ENCODE measurements around the gene LETMD1.
A peak's percentile ranks its signal among the peaks of the same experiment; 100 is the strongest.
"Not testable (repeated sequence)": the region's sequence is repeated elsewhere in the genome, so short reads cannot be mapped to it uniquely, and the experiment has no call there.

Gene LETMD1

DNA sequence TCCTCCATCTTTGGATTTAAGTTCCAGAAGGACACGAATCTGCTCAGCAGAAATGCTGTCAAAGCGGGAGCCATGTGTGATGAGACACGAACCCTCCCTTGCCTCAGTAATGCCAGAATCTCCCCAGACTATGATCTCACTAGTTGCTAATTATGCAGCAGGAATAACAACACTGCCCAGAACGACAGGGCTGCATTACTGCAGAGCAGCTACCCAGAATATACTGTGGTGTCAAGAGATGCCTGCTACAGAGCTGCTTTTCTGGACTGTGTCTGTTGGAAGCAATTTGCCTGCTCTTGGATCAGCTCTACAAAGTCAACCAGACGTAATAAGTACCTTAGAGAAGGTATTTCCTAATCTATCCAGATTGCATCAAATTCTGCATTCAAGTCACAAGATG, 29.8 kb downstream of the LETMD1 start:
- no peak for DNase-seq (ENCODE audit: low read depth in 2 of 2)

DNA sequence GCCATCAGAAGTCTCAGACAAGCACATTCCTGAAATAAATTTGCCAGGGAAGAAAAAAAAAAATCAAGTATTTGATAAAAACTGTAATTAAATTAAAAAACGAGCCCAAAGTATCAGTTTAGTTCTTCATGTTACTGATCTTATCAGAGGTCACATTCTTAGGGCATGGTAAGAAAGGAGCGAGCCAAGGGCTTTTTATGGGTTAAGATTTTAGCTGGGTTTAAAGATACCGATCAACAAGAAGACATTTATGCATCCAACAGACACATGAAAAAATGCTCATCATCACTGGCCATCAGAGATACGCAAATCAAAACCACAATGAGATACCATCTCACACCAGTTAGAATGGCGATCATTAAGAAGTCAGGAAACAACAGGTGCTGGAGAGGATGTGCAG, 30.2 kb downstream of the LETMD1 start:
- not testable (repeated sequence) for DNase-seq (ENCODE audit: low read depth in 2 of 2)

DNA sequence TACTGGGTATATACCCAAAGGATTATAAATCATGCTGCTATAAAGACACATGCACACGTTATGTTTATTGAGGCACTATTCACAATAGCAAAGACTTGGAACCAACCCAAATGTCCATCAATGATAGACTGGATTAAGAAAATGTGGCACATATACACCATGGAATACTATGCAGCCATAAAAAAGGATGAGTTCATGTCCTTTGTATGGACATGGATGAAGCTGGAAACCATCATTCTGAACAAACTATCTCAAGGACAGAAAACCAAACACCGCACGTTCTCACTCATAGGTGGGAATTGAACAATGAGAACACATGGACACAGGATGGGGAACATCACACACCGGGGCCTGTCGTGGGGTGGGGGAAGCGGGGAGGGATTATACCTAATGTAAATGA, 30.7 kb downstream of the LETMD1 start:
- DNase-seq (ENCODE audit: low read depth in 2 of 2) = not testable (repeated sequence)

DNA sequence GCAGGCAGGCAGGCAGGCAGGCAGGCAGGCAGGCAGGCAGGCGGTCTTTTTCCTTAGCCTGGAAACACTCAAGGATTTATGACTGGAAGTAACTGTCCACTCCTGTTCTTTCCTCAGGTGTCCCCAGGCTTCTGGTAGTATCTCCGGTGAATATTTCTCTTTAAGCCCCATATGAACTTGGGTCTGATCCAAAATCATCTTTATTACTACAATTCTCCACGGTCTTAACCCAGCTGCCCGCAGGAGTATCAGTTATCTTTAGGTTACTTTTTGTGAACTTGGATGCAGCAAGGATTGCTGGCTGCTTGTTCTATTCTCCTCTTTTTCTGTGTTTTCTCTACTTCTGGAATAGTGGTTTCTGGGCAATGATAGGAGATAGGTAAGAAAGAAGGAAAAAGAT, 32.0 kb downstream of the LETMD1 start:
- no peak for DNase-seq (ENCODE audit: low read depth in 2 of 2)

DNA sequence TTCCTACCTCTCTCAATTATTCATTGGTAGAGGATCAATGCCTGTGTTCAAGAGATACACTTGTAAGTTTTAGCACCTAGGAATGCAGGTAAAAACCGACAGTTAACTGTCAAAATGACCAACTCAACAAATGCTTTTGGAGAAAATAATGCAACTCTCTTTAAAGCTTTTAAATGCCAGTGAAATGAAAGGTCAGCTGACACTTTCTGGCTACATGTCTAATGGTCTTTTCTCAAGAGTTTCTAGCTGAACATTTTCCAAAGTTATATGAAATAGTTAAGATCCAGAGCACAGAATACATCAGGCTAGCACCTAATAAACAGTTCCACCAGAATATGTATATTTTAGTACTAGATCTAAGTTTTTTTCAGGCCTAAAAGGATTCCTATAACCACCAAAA, 33.3 kb downstream of the LETMD1 start:
- no peak for DNase-seq (ENCODE audit: low read depth in 2 of 2)

DNA sequence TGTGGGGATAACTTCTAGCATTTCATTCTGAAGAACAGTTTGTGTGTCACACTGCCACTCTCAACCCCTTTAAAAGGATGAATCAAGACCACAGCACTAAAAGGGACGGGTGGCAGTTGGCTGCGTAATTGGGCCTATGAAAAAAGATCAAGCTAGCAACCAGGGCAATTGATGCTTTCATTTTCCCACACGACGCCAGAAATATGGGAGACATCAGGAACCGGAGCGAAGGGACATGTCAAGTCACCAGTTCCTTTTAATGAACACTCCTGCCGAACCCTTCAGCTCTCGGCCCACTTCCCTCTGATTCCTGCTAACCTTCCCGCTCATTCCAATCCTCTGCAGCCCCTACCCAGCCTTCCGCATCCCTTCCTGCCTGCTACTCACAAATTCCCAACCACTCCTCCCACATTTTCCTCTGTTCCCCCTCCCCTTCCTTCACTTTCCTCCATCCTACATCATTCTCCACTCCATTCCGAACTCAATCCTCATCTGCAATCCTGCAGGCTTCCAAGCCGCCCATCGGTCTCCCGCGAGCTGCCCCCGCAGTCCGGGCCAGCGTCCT, 34.5 kb downstream of the LETMD1 start:
- DNase-seq (ENCODE audit: low read depth in 2 of 2) = no peak

DNA sequence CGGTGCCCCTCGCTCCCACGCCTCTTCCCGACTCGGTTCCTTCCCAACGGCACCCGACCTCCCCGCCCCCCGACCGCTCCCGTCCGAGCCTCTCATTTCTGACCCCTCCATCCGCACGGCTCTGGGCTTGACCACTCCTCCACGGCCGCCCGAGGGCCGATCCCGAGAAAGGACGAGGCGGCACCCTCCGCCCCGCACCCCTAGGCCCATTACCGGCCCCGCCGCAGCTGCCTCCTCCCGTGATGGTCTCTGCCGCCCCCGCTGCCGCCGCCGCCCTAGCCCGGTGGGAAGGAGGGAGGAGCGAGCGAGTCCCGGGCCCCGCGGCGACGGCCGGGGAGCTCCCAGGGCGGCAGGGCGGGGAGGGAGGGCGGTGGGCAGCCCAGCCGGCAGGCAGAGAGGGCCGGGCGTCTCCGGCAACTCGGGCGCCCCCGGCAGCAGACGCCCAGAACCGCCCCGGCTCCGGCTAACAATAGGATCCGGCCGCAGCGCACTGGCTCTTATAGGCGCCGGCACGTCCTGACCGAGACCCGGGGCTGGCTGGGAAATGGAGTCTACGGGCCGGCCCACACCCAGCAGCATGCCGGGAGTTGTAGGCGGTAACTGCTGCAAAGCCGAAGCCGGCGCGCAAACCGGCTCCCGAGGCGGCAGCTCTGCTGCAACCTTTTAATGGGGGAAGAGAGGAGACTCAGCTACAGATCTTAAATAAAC, 35.2 kb downstream of the LETMD1 start, which contains the start of gene CSRNP2:
CSRNP2 (minus strand) TSS at position 471 of the 708 bp plus-strand sequence. CDS start 7,035 bp downstream, outside the sequence.
- peak; percentile 90 to 91 for DNase-seq (ENCODE audit: low read depth in 2 of 2)

DNA sequence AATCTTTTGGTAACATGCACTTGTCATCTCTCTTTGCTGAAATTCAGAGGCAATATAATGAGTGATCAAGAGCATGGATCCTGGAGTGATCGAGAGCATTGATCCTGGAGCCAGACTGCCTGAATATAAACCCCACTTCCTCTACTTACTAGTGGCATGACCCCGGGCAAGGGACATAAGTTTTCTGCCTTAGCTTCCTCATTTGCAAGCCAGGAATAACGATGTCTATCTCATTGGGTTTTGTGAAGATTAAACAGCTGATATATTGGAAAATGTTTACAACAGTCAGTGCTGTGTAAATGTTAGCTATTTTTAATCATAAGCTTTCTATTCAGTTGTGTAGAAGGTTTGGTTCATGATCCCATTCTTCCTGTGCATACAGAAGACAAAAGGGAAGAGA, 37.6 kb downstream of the LETMD1 start:
- DNase-seq (ENCODE audit: low read depth in 2 of 2) = no peak

DNA sequence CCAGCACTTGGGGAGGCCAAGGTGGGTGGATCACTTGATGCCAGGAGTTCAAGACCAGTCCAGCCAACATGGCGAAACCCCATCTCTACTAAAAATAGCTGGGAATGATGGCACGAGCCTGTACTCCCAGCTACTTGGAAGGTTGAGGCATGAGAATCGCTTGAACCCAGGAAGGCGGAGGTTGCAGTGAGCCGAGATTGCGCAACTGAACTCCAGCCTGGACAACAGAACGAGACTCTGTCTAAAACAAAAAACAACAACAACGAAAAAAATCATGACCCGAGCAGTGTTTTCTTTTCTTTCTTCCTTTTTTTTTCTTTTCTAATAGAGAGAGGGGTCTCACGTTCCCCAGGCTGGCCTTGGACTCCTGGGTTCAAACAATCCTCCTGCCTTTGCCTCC, 38.8 kb downstream of the LETMD1 start:
- DNase-seq (ENCODE audit: low read depth in 2 of 2) = no peak

DNA sequence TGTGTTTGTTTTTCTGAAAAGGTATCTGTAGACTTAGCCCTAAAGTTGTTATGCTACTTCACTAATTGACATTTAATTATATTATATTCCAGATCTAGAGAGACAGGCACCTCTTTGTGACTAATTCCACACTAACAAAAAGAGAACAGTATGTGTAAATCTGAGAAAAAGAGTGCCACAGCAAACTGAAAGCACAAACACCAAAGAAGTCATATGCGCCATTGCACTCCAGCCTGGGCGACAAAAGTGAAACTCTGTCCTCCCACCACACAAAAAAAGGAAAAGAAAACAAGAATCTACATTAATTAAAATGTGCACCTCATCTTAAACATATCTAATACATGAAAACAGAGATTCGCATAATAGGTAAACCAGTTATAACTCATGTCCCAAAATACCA, 39.7 kb downstream of the LETMD1 start:
- DNase-seq (ENCODE audit: low read depth in 2 of 2) = no peak

DNA sequence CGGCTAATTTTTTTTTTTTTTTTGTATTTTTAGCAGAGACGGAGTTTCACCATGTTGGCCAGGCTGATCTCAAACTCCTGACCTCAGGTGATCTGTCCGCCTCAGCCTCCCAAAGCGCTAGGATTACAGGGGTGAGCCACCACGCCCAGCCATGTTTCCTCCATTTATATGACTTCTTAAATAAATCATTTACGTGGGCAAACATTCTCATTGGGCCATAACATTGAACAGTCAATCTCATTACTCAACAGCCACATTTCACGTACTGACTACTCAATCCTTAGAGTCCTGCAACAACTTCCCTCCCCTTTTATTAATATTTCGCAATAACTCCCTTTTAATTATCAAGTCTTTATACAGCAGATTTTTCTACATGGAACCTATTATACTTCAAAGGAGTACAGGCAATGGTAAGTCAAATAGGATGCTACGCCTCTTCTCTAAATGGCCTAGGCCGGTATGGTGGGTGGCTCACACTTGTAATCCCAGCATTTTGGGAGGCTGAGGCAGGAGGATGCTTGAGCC, 42.6 kb downstream of the LETMD1 start:
- no peak for DNase-seq (ENCODE audit: low read depth in 2 of 2)

DNA sequence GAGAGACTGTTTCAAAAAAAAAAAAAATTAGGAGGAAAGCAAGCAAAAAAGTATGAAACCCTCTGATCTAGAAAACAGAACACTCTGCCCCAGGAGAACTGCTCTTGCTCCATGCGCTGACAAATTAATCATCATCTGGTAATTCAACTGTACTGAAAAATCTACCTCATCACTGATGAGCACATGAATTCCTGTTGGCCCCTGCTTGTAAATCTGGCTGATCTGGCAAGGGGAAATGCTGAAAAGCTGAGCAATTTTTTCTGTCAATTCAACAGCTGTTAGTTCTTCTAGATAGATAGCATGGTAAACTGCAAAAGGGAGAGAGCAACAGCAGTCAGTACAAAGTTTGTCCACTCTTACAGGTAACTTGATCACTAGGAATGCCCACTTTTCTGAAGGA, 50.5 kb downstream of the LETMD1 start:
- no peak for DNase-seq (ENCODE audit: low read depth in 2 of 2)

DNA sequence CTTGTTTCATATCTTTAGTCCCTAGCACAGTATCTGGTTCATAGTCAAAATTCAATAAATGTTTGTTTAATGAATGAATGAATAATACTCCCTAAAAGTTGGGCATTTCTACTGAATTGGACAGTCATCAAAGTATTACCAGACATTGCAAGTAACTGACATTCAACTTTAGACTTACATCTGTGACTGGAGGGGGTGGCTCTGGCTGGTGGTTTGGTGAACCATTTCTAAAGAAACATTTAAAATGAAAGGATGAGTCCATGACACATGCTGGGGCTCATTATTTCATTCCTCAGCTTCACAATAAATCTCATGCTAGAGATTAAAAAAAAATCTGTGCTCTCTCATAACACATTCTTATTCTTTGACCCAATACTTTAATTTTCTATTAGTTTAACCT, 55.9 kb downstream of the LETMD1 start:
- DNase-seq (ENCODE audit: low read depth in 2 of 2) = peak in 1 of 2 donors; percentile 20

DNA sequence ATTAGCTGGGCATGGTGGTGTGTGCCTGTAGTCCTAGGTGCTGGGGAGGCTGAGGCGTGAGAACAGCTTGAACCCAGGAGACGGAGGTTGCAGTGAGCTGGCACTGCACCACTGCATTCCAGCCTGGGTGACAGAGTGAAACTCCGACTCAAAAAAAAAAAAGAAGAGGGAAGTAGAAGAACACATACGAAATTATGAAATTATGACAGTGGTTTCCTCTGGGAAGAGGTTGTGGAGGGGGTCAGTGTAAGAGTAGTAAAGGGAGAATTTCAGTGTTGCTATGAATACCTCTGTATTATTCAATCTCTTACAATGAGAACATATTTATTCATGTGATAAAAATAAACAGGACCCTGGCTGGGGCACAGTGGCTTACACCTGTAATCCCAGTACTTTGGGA, 60.0 kb downstream of the LETMD1 start:
- DNase-seq (ENCODE audit: low read depth in 2 of 2) = no peak

All from stimulated activated CD8-positive, alpha-beta memory T cell treated with anti-CD3 and anti-CD28 coated beads, Interleukin-2, amount 100 ng/mL, for 48 hours (primary cell).